Epithelial cell of esophagus (primary cell): Measurements from ENCODE around the gene CLCA1.
"Not testable (repeated sequence)": the region's sequence is repeated elsewhere in the genome, so short reads cannot be mapped to it uniquely, and the experiment has no call there.

Experiments used
- DNase-seq: peaks from one replicate; pipeline ENCODE4 v3.0.0; 2010; ENCODE audit warnings: low read depth
- H3K4me3 ChIP-seq: 2 replicates; pipeline ENCODE4 v1.5.1; 2011; ENCODE audit warnings: mild to moderate bottlenecking, low read length, control low read depth
- CTCF ChIP-seq: IDR thresholded peaks from 2 replicates; pipeline ENCODE4 v1.5.1; 2011; ENCODE audit warnings: low read depth, mild to moderate bottlenecking, low read length, control low read depth, inconsistent platforms; ENCODE audit not compliant: insufficient read depth; ENCODE audit errors: missing control alignments

CLCA1 gene

GRCh38 chr1:86500714-86501113 lies 32.0 kb downstream of the CLCA1 start:
- no peak for DNase-seq
- H3K4me3 ChIP-seq: no peak overlapping the region
- TF ChIP-seq CTCF: no peak

GRCh38 chr1:86502125-86502646 lies 33.5 kb downstream of the CLCA1 start:
- peak; percentile 39 for DNase-seq
- not testable (repeated sequence) for H3K4me3 ChIP-seq
- peak; percentile 45 for TF ChIP-seq CTCF

GRCh38 chr1:86502721-86503405 lies 34.1 kb downstream of the CLCA1 start:
- TF ChIP-seq CTCF: peak; percentile 40
- no peak overlapping the region for H3K4me3 ChIP-seq
- DNase-seq: peak; percentile 84

GRCh38 chr1:86503406-86504136 lies 34.8 kb downstream of the CLCA1 start:
- DNase-seq: no peak
- TF ChIP-seq CTCF: no peak
- H3K4me3 ChIP-seq: no peak overlapping the region

GRCh38 chr1:86504137-86504479 lies 35.4 kb downstream of the CLCA1 start:
- no peak for TF ChIP-seq CTCF
- no peak overlapping the region for H3K4me3 ChIP-seq
- no peak for DNase-seq

GRCh38 chr1:86504895-86505563 lies 36.3 kb downstream of the CLCA1 start:
- H3K4me3 ChIP-seq: no peak overlapping the region
- DNase-seq: peak; percentile 80
- TF ChIP-seq CTCF: no peak
